Upper lobe of right lung (tissue), 1 donor: ENCODE results near the gene DCST1. TPM values are rescaled to one million over a fixed set of nuclear protein-coding genes. Genes with fewer than 3 reads are reported as not detected.

ENCODE experiments used
- ATAC-seq: fragments of 200-7000 bp; cut with Tn5 transposase; one replicate; pipeline ENCODE4 v1.9.1; 2020; ENCODE audit warnings: mild to moderate bottlenecking, moderate library complexity
- DNase-seq: peaks from one replicate; pipeline ENCODE4 v3.0.0-alpha.2; 2020
- H3K27ac ChIP-seq: fragments of 200-600 bp; one replicate; pipeline ENCODE4 v1.8.0; 2022
- H3K27me3 ChIP-seq: fragments of 200-600 bp; one replicate; pipeline ENCODE4 v1.8.0; 2022; ENCODE audit warnings: mild to moderate bottlenecking
- H3K36me3 ChIP-seq: fragments of 200-600 bp; one replicate; pipeline ENCODE4 v1.8.0; 2022
- H3K4me1 ChIP-seq: fragments of 200-600 bp; one replicate; pipeline ENCODE4 v1.8.0; 2022
- H3K4me3 ChIP-seq: fragments of 200-600 bp; one replicate; pipeline ENCODE4 v1.8.0; 2022; ENCODE audit warnings: mild to moderate bottlenecking
- H3K9me3 ChIP-seq: fragments of 200-600 bp; one replicate; pipeline ENCODE4 v1.8.0; 2022
- CTCF ChIP-seq: fragments of 200-600 bp; IDR thresholded peaks from one replicate; pipeline ENCODE4 v1.8.0; 2022; ENCODE audit warnings: antibody characterized with exemption
- intact Hi-C: fragments of 100-400 bp; cut with DNase I; formaldehyde crosslinking; loops from one replicate; pipeline ENCODE4 v1.11.0; 2022
- total RNA-seq: library from RNA; stranded (reverse); fragmentation: NEBNext Ultra II Directional; extraction: Animal tissue kit (Norgen Biotek cat#: 25700); gene quantifications from one replicate; pipeline ENCODE4 v1.2.1, GENCODE V29; 2021
- donor health status: DM: no; HTN: yes; CAD: no; lungs with severe emphysema.

Gene DCST1
- total RNA-seq, 1 donor from 2014 or later: not detected

DNA sequence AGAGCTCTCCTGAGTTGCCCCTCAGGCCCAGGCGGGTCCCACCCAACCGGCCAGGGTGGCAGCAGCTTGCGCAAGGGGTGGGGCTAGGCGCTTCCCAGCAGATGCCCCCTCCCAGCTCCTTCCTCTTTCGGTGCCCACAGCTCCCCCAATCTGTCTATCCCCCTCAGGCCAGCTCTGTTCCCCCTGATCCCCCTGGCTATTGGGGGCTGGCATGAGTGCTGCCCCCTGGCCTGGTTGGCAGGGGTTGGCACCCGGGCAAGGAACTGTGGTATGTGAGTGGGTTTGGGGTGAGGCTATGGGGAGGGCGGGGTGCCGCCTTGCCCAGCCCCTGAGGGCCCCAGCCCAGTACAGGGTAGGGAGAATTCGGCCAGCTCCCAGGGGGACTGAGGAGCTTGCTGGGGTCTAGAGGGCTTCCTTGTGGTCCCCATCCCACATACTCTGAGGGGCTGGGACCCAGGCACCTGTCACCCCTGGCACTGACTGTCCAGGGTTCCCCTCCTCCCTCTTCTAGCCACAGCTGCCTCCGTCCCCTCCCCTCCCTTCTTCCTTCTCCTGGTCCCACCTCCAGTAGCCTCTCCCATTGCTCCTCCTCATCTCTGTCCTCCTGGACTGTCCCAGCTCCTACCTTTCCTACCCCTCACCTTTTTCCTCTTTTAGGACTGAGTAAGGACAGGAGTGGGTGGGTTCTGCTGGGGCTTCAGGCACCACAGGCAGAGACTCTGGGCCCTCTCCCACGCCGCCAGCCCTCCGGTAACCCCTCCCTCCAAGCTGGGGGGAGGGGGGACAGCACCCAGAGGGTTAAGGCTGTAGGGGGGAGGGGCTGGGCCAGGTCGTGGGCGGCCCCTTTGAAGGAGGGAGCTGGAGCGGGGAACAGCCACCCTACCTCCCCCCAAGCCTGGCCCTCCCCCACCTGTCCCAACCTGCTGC, 25.3 kb upstream of the DCST1 start:
- intact Hi-C loops: no loop called here
- Histone ChIP-seq H3K4me3 (peak overlapping the region; percentile 41), H3K4me1 (peaks cover 87% of the 10 kb centered on the region), H3K27ac (peak overlapping the region; percentile 93), H3K36me3 (no peaks in the 10 kb centered on the region), H3K9me3 (no peaks in the 10 kb centered on the region), H3K27me3 (no peaks in the 10 kb centered on the region)
- no peak for TF ChIP-seq CTCF
- peak; percentile 4 for ATAC-seq
- DNase-seq: no peak

GRCh38 chr1:155009221-155009711, 24.4 kb upstream of the DCST1 start:
- Histone ChIP-seq H3K4me3 (peak overlapping the region; percentile 41), H3K9me3 (no peaks in the 10 kb centered on the region), H3K4me1 (peaks cover 85% of the 10 kb centered on the region), H3K36me3 (peaks cover 4% of the 10 kb centered on the region), H3K27ac (peak overlapping the region; percentile 93), H3K27me3 (no peaks in the 10 kb centered on the region)
- no peak for ATAC-seq
- no peak for TF ChIP-seq CTCF
- DNase-seq: no peak
- intact Hi-C loops: no loop called here

- H3K27me3 ChIP-seq: no peaks in the 10 kb centered on the region
- H3K4me3 ChIP-seq: peak overlapping the region; percentile 41
- H3K9me3 ChIP-seq: no peaks in the 10 kb centered on the region
- ATAC-seq (no peak), DNase-seq (no peak)
- peaks cover 80% of the 10 kb centered on the region for H3K4me1 ChIP-seq
- H3K27ac ChIP-seq: peak overlapping the region; percentile 93
- H3K36me3 ChIP-seq: peaks cover 8% of the 10 kb centered on the region
- no peak for TF ChIP-seq CTCF
- intact Hi-C loops: no loop called here
Measured at GRCh38 chr1:155009742-155010141, 23.9 kb upstream of the DCST1 start.

DNA sequence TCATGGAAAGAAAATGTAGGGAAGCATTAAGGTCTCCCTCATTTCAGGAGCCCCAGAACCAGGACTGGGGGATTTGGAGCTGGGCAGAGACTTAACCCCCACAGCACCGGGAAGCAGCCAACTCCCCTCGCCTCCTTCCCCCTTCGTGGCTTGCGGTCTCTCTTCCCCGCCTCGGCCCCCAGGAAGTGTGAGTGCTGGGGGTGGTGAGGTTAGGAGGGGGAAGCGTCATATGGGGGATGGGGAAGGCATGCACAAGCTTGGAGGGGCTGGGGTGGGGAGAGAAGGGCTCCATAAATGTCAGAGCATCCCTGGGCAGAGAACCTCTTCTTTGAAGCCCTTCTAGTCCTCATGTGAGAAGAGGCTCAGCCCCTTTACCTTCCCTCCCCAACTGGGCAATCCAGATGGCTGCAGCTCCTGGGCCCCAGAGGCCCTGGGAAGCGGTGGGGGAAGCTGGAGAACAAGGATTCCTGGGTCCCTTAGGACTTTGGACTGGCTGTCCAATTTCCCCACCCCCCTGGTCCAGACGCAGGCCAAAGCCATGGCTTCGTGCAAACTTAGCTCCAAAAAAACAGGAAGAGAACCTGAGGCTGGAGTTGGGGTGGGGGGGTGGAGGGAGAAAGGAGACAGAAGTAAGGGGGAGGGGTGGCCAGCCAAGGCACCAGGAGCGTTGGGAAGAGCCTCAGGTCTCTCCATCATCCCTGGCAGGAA, 23.3 kb upstream of the DCST1 start:
- no peak for ATAC-seq
- Histone ChIP-seq H3K4me3 (peak overlapping the region; percentile 41), H3K27ac (peak overlapping the region; percentile 36)

GRCh38 chr1:155011004-155011416, 22.6 kb upstream of the DCST1 start:
- Histone ChIP-seq H3K27ac (no peak overlapping the region), H3K4me1 (peaks cover 67% of the 10 kb centered on the region), H3K9me3 (no peaks in the 10 kb centered on the region), H3K4me3 (no peak overlapping the region), H3K27me3 (no peaks in the 10 kb centered on the region), H3K36me3 (peaks cover 21% of the 10 kb centered on the region)
- intact Hi-C loops: no loop called here
- TF ChIP-seq CTCF: no peak
- no peak for DNase-seq
- ATAC-seq: no peak

More for the DNA sequence above, 23.3 kb upstream of the DCST1 start:
- H3K9me3 ChIP-seq: no peaks in the 10 kb centered on the region
- H3K27me3 ChIP-seq: no peaks in the 10 kb centered on the region
- no peak for TF ChIP-seq CTCF
- H3K4me1 ChIP-seq: peaks cover 74% of the 10 kb centered on the region
- peaks cover 15% of the 10 kb centered on the region for H3K36me3 ChIP-seq
- intact Hi-C loops: no loop called here
- DNase-seq: no peak
